Liver (tissue), 9 donors: Measurements from ENCODE around the gene TM9SF1. TPM values are rescaled to one million over a fixed set of nuclear protein-coding genes. Genes with fewer than 3 reads are reported as not detected.
A peak's percentile ranks its signal among the peaks of the same experiment; 100 is the strongest.

Source experiments
- DNase-seq: peaks from one replicate; pipeline ENCODE4 v3.0.0-alpha.2; 2017; ENCODE audit warnings: low spot score
- H3K27ac ChIP-seq, 2 donors: one replicate each; pipeline ENCODE4 v1.7.0; 2013; ENCODE audit warnings: inconsistent platforms in 2 of 2, low read length in 2 of 2, control low read depth in 1 of 2, low read depth in 1 of 2, mild to moderate bottlenecking in 1 of 2
- H3K27me3 ChIP-seq, 4 donors: one replicate each; pipeline versions ENCODE4 v1.6.1 to v1.7.0; 2013; ENCODE audit warnings: low read length in 3 of 4, inconsistent platforms in 1 of 4, mild to moderate bottlenecking in 1 of 4, moderate library complexity in 1 of 4; ENCODE audit not compliant: control insufficient read depth in 4 of 4, insufficient read depth in 4 of 4
- H3K36me3 ChIP-seq, 4 donors: one replicate each; pipeline versions ENCODE4 v1.6.1 to v1.7.0; 2013; ENCODE audit warnings: low read length in 3 of 4, mild to moderate bottlenecking in 3 of 4, low read depth in 1 of 4, moderate library complexity in 1 of 4; ENCODE audit not compliant: control insufficient read depth in 4 of 4, insufficient read depth in 3 of 4
- H3K4me1 ChIP-seq, 4 donors: one replicate each; pipeline versions ENCODE4 v1.6.1 to v1.7.0; 2013; ENCODE audit warnings: low read length in 3 of 4, mild to moderate bottlenecking in 3 of 4, moderate library complexity in 1 of 4; ENCODE audit not compliant: control insufficient read depth in 4 of 4, insufficient read depth in 4 of 4
- H3K4me3 ChIP-seq, 3 donors: one replicate each; pipeline versions ENCODE4 v1.6.1 to v1.7.0; 2013; ENCODE audit warnings: low read length in 3 of 3, control low read depth in 1 of 3, low read depth in 1 of 3, mild to moderate bottlenecking in 1 of 3
- H3K9ac ChIP-seq, 2 donors: one replicate each; pipeline ENCODE4 v1.7.0; 2013; ENCODE audit warnings: low read length in 2 of 2, mild to moderate bottlenecking in 2 of 2, moderate library complexity in 2 of 2, control low read depth in 1 of 2, low read depth in 1 of 2
- H3K9me3 ChIP-seq, 4 donors: one replicate each; pipeline versions ENCODE4 v1.6.1 to v1.7.0; 2013; ENCODE audit warnings: low read length in 3 of 4; ENCODE audit not compliant: control insufficient read depth in 4 of 4
- ATF3 ChIP-seq: IDR thresholded peaks from 2 replicates; pipeline ENCODE4 v1.6.1; 2016; ENCODE audit warnings: antibody characterized with exemption
- EGR1 ChIP-seq, 2 donors: IDR thresholded peaks; 2 replicates each; pipeline ENCODE4 v1.6.1; 2016 to 2018; ENCODE audit warnings: antibody characterized with exemption in 2 of 2, low read depth in 2 of 2
- FOXA1 ChIP-seq: IDR thresholded peaks from 2 replicates; pipeline ENCODE4 v1.6.1; 2016; ENCODE audit warnings: antibody characterized with exemption
- FOXA2 ChIP-seq: IDR thresholded peaks from 2 replicates; pipeline ENCODE4 v1.6.1; 2016; ENCODE audit warnings: antibody characterized with exemption
- HNF4A ChIP-seq, 2 donors: conservative IDR thresholded peaks; 2 replicates each; pipeline ENCODE4 v1.6.1; 2016; ENCODE audit warnings: antibody characterized with exemption in 2 of 2, mild to moderate bottlenecking in 2 of 2
- HNF4G ChIP-seq: IDR thresholded peaks from 2 replicates; pipeline ENCODE4 v1.6.1; 2016; ENCODE audit warnings: antibody characterized with exemption
- JUND ChIP-seq, 2 donors: IDR thresholded peaks; 2 replicates each; pipeline ENCODE4 v1.6.1; 2016; ENCODE audit warnings: antibody characterized with exemption in 2 of 2
- NR2F2 ChIP-seq: IDR thresholded peaks from 2 replicates; pipeline ENCODE4 v1.6.1; 2016; ENCODE audit warnings: antibody characterized with exemption
- RAD21 ChIP-seq, 2 donors: IDR thresholded peaks; 2 replicates each; pipeline ENCODE4 v1.6.1; 2016; ENCODE audit warnings: antibody characterized with exemption in 2 of 2, mild to moderate bottlenecking in 2 of 2
- REST ChIP-seq: IDR thresholded peaks from 2 replicates; pipeline ENCODE4 v1.6.1; 2016; ENCODE audit warnings: antibody characterized with exemption, mild to moderate bottlenecking
- RXRA ChIP-seq, 2 donors: IDR thresholded peaks; 2 replicates each; pipeline ENCODE4 v1.6.1; 2017 to 2018; ENCODE audit warnings: antibody characterized with exemption in 2 of 2, mild to moderate bottlenecking in 1 of 2
- SP1 ChIP-seq: IDR thresholded peaks from 2 replicates; pipeline ENCODE4 v1.6.1; 2018; ENCODE audit warnings: antibody characterized with exemption, mild to moderate bottlenecking
- YY1 ChIP-seq: IDR thresholded peaks from 2 replicates; pipeline ENCODE4 v1.6.1; 2016; ENCODE audit warnings: antibody characterized with exemption, mild to moderate bottlenecking
- WGBS: extraction: QIAGEN DNeasy Blood & Tissue Kit; methylation state at CpG from one replicate; pipeline ENCODE4 v1.1.7; 2013; 5-methylcytosine and 5-hydroxymethylcytosine counted together
- polyA plus RNA-seq, 2 donors: library from polyadenylated mRNA; stranded (reverse) in 1 of 2; unstranded in 1 of 2; fragments of 200-250 nt in 1 of 2; fragments of >200 nt in 1 of 2; fragmentation: Nextera tagmentation in 1 of 2; extraction: Ambion mirVana in 1 of 2; gene quantifications; one replicate each; pipeline versions ENCODE4 v1.2.1 to v1.2.3, GENCODE V29; 2013 to 2015
- total RNA-seq, 2 donors: library from RNA; depleted of rRNA; stranded (reverse); fragments of >200 nt; gene quantifications; one replicate each; pipeline ENCODE4 v1.2.3, GENCODE V29; 2014
- TF ChIP-seq, protein P1 (sequence below): IDR thresholded peaks from 2 replicates; pipeline ENCODE4 v1.6.1; 2016; ENCODE audit warnings: antibody characterized with exemption
- donor health status: healthy.
- donor health status: healthy.
- donor health status: healthy.
- donor health status: healthy.
- donor health status: healthy.

TM9SF1 gene
- total and polyA plus RNA-seq, 4 donors = 27.5 to 76.2 (median 38.5) TPM

DNA sequence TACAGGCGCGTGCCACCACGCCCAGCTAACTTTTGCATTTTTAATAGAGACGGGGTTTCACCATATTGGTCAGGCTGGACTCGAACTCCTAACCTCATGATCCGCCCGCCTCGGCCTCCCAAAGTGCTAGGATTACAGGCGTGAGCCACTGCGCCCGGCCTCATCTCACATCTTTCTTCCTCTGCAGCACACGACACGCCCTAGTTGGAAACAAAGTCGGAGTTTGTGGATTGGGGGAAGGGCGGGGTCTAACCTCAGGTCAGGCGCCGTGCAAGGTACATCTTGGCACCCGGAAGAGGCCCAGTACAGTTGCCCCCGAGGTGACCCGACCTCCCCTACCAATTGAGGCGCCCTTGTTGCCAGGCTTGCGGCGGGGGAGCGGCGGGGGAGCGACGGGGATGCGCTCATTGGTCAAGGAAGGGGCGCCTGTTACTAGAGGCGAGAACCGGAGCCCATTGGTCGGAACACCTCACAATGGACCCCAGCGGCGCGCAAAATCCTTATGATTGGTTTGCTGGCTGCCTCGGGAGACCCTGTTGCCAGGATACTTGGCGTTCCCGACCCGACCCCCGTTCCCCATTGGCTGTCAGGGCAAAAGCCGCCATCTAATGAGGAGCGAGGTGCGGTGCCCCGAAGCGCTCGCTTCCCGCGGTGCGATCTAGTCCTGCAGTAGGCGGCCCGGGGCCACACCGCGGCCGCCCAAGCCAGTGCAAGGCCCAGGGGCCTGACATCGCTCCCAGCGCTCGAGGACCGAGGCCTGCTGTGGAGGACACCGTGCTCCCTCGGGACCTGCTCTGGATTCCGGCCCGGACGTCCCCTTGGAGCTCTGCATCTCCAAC lies 23.6 kb downstream of the TM9SF1 start, which contains the start of gene REC8:
Gene REC8, plus strand, starts transcription at position 659 of the 839 bp plus-strand sequence. CDS start 473 bp downstream, outside the sequence.
- TF ChIP-seq HNF4A (conservative IDR thresholded peaks at IDR 0.05) (no peak), FOXA1 (no peak), NR2F2 (peak; percentile 45), YY1 (no peak), JUND (IDR thresholded peaks at IDR 0.05) (no peak), RAD21 (IDR thresholded peaks at IDR 0.05) (no peak), SP1 (peak; percentile 47), ATF3 (no peak), RXRA (IDR thresholded peaks at IDR 0.05) (peak in 1 of 2 donors; percentile 38)
- Histone ChIP-seq H3K27me3 (no peaks in the 10 kb centered on the region), H3K9ac (no peak within 1 kb of the TSS), H3K4me1 (no peaks in the 10 kb centered on the region), H3K9me3 (no peaks in the 10 kb centered on the region), H3K27ac (peak within 1 kb of the TSS in 1 of 2 donors; percentile 17), H3K36me3 (peaks cover 3 to 36% (median 17%) of the 10 kb centered on the region in 4 donors), H3K4me3 (no peak within 1 kb of the TSS)
- DNase-seq = peak; percentile 66
- 61% methylated on average over 63 of the region's 63 CpGs for WGBS

DNA sequence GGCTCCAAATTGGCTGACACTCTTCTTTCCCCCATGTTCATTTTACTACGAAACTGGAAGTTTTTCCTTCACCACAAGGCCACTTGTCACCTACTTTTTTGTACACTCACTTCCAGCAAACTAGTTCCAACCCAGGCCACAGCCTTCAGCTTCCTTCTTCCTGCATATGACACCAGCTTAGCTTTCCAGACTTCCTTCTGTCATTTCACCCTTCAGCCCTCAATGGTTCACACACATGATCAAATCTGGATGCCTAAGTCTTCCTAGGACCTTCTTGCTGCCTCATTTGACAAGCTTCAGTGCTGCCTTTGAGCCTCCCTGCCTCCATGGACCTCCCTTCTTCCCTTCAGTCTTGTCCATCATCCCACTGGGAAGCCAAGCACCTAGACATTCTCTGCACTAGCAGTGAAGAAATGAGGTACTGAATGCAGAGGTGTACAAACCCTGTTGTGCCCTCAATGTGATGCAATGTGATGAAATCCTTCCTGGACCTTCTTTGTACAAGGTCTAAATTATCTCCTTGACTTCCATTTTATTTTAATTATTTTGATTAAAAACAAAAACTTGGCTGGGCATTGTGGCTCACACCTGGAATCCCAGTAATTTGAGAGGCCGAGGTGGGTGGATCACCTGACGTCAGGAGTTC lies 27.6 kb downstream of the TM9SF1 start:
- H3K9ac ChIP-seq = no peak overlapping the region
- TF ChIP-seq HNF4A (conservative IDR thresholded peaks at IDR 0.05) (no peak), HNF4G (no peak), FOXA2 (no peak), EGR1 (IDR thresholded peaks at IDR 0.05; ENCODE audit: low read depth in 2 of 2) (no peak), YY1 (no peak), REST (no peak), FOXA1 (no peak)
- TF ChIP-seq, protein P1, sequence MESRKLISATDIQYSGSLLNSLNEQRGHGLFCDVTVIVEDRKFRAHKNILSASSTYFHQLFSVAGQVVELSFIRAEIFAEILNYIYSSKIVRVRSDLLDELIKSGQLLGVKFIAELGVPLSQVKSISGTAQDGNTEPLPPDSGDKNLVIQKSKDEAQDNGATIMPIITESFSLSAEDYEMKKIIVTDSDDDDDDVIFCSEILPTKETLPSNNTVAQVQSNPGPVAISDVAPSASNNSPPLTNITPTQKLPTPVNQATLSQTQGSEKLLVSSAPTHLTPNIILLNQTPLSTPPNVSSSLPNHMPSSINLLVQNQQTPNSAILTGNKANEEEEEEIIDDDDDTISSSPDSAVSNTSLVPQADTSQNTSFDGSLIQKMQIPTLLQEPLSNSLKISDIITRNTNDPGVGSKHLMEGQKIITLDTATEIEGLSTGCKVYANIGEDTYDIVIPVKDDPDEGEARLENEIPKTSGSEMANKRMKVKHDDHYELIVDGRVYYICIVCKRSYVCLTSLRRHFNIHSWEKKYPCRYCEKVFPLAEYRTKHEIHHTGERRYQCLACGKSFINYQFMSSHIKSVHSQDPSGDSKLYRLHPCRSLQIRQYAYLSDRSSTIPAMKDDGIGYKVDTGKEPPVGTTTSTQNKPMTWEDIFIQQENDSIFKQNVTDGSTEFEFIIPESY = no peak
- peaks cover 2 to 11% (median 6%) of the 10 kb centered on the region in 4 donors for H3K4me1 ChIP-seq
- H3K36me3 ChIP-seq = peaks cover 23 to 56% (median 40%) of the 10 kb centered on the region in 4 donors
- no peak for DNase-seq
- H3K4me3 ChIP-seq = no peak overlapping the region
- no peaks in the 10 kb centered on the region for H3K9me3 ChIP-seq
- no peak overlapping the region for H3K27ac ChIP-seq
- H3K27me3 ChIP-seq = no peaks in the 10 kb centered on the region
- 88% methylated on average over 3 of the region's 3 CpGs for WGBS
